HUES48 (cell line): ENCODE measurements around the gene UVRAG.

ENCODE experiments used
- H3K27ac ChIP-seq: one replicate; pipeline ENCODE4 v1.7.0; 2013; ENCODE audit warnings: low read depth, low read length, inconsistent platforms
- H3K27me3 ChIP-seq: 2 replicates; pipeline ENCODE4 v1.6.1; 2013; ENCODE audit warnings: mild to moderate bottlenecking, low read length; ENCODE audit not compliant: control insufficient read depth, insufficient read depth
- H3K36me3 ChIP-seq: 2 replicates; pipeline ENCODE4 v1.6.1; 2013; ENCODE audit warnings: low read length; ENCODE audit not compliant: control insufficient read depth, insufficient read depth
- H3K4me1 ChIP-seq: 2 replicates; pipeline ENCODE4 v1.6.1; 2013; ENCODE audit warnings: mild to moderate bottlenecking, low read length; ENCODE audit not compliant: control insufficient read depth, insufficient read depth
- H3K4me3 ChIP-seq: 2 replicates; pipeline ENCODE4 v1.5.1; 2013; ENCODE audit warnings: mild to moderate bottlenecking, low read depth, low read length
- H3K9ac ChIP-seq: 2 replicates; pipeline ENCODE4 v1.6.1; 2013; ENCODE audit warnings: mild to moderate bottlenecking, low read depth, low read length, moderate library complexity
- H3K9me3 ChIP-seq: 2 replicates; pipeline ENCODE4 v1.6.1; 2013; ENCODE audit warnings: low read length; ENCODE audit not compliant: control insufficient read depth, insufficient read depth

UVRAG gene

DNA sequence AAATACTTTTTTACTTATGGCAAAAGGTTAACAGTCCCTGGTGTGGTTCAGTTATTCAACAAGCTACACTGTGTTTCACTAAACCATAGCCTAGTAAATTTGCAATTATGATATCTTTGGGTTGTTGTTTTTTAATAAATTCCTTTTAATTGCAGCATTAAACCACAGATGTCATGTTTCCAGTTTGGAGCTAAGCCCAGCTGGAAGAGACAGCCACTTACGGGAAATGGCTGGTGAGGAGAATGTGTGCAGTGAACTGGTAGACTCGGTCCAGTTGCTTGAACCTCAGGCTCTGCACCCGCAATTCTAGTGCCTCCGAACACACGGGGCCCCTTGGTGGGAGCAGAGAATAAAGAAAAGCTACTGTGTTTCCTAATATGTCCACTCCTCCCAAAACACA, 320.5 kb downstream of the UVRAG start:
- H3K36me3 ChIP-seq, result no peaks in the 10 kb centered on the region
- H3K4me3 ChIP-seq, result no peak overlapping the region
- H3K4me1 ChIP-seq, result no peaks in the 10 kb centered on the region
- H3K9me3 ChIP-seq, result no peaks in the 10 kb centered on the region
- H3K27ac ChIP-seq, result no peak overlapping the region
- no peaks in the 10 kb centered on the region for H3K27me3 ChIP-seq
- no peak overlapping the region for H3K9ac ChIP-seq

DNA sequence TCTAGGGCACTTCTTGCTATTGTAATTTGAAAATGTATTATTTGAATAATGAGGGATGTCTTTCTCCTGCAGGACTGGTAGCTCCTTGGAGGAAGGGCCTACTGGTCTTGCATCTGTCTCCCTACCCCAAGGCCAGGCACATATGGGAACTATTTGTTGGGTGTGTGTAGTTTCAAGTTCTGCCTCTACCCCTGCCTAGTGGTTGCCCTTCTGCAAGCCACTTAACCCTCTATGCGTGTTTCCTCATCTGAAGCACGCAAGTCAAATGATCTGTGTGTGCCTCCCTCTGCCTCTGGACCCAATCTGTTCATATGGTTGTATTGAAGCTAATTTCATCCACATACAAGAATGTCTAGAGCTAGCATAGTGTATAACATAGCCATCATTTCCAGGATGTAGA, 324.3 kb downstream of the UVRAG start:
- Histone ChIP-seq H3K4me3 (no peak overlapping the region), H3K27me3 (no peaks in the 10 kb centered on the region), H3K9me3 (no peaks in the 10 kb centered on the region), H3K27ac (no peak overlapping the region), H3K36me3 (peaks cover 4% of the 10 kb centered on the region; the same call in 1 of the 2 replicates), H3K9ac (no peak overlapping the region), H3K4me1 (no peaks in the 10 kb centered on the region)

DNA sequence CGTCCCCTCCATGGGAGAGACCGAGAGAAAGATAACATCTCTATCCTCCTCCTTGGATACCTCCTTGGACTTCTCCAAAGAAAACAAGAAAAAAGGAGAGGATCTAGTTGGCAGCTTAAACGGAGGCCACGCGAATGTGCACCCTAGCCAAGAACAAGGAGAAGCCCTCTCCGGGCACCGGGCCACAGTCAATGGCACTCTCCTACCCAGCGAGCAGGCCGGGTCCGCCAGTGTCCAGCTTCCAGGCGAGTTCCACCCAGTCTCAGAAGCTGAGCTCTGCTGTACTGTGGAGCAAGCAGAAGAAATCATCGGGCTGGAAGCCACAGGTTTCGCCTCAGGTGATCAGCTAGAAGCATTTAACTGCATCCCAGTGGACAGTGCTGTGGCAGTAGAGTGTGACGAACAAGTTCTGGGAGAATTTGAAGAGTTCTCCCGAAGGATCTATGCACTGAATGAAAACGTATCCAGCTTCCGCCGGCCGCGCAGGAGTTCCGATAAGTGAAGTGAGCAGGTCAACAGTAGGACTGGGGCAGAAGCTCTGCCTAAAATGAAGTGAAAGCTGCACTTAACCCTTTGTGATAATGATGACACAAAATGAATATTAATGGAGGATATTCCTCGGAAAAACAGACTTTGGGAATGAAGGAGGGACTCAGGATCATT, 326.0 kb downstream of the UVRAG start:
- Histone ChIP-seq H3K36me3 (peaks cover 4% of the 10 kb centered on the region; the same call in 1 of the 2 replicates), H3K27me3 (no peaks in the 10 kb centered on the region), H3K9ac (no peak overlapping the region), H3K4me3 (no peak overlapping the region), H3K9me3 (no peaks in the 10 kb centered on the region), H3K4me1 (no peaks in the 10 kb centered on the region), H3K27ac (no peak overlapping the region)

DNA sequence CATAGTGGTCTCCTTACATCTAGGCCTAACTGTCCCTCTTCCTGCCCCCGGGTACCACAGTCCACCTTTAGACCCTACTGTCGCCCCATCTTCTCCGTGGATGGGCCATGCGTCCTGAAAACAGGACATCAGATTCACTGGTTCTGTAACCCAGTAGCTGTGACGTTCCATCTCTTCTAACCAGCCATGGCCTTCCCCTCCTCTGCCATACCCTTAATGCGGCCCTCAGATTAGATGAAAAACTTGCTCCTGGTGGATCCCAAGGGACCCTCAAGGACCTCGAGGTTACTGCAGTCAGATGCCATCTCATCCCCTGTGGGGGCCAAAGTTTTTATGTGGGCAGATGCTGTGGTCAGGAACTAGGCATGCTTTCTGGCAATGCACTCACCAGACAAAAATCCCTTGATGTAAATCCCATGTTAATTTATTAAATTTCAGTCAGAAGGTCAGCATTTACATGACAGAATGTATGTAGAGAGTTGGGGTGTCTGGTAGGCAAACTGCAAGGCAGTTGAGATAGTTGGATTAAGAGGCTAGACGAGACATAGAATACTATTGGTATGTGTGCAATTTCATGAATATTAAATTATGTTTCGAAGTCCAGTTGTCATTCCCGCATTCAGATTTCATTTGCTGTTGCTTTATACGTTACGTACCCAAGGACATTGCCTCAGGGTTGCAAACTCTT, 327.0 kb downstream of the UVRAG start:
- H3K27me3 ChIP-seq, result no peaks in the 10 kb centered on the region
- no peak overlapping the region for H3K4me3 ChIP-seq
- H3K27ac ChIP-seq, result no peak overlapping the region
- H3K9ac ChIP-seq, result no peak overlapping the region
- H3K4me1 ChIP-seq, result no peaks in the 10 kb centered on the region
- H3K36me3 ChIP-seq, result peaks cover 4% of the 10 kb centered on the region; the same call in 1 of the 2 replicates
- H3K9me3 ChIP-seq, result no peaks in the 10 kb centered on the region

DNA sequence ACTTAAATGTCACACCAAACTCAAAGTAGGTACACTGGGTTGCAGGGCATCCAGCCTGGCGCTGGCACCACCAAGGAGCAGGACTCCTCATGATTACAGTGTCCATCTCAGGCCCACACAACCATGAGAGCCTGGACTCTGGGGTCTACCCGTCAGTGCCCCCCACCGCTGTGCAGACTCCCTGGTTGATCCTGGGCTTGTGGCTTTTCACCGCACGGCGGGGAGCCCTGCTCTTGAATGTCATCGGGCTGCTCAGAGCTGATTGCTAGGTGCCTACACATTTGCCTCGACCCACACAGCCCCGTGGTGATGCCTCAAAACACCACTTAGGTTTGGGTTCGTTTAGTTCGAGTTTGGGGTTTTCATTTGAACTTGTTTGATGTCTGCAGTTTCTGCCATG, 328.3 kb downstream of the UVRAG start:
- H3K9me3 ChIP-seq, result no peaks in the 10 kb centered on the region

DNA sequence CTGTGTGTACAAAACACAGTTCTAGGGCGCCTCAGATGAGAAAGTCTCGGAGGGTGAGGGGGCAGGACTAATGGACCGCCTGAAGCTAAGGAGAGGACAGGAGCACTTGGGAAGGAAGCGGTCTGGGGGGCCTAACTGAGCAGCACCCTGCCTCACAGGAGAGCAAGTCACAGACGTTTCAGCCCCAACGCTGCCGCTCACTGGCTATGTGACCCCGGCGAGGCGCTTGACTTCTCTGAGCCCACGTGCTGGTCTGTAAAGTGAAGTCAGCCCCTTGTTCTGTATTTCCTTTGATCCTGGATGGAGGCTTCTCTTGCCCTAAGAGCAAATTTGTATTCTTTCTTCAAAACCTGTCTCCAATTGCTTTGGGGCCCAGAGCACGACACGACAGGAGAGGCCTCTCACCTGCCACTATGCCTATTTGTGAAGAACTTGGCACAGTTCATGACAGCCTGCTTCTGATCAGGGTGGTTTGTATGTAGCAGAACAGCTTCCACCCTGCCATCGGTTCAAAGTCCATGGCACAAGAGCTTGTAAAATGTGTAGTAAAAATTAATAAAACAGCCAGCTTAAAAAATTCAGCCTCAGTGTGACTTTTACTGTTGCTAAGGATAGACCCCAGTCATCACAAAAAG, 332.2 kb downstream of the UVRAG start:
- no peak overlapping the region for H3K4me3 ChIP-seq
- H3K9me3 ChIP-seq, result no peaks in the 10 kb centered on the region
- no peak overlapping the region for H3K9ac ChIP-seq
- peaks cover 10% of the 10 kb centered on the region for H3K27me3 ChIP-seq
- no peaks in the 10 kb centered on the region for H3K4me1 ChIP-seq
- no peak overlapping the region for H3K27ac ChIP-seq
- no peaks in the 10 kb centered on the region; the same call in 1 of the 2 replicates for H3K36me3 ChIP-seq

More for the DNA sequence above, 328.3 kb downstream of the UVRAG start:
- no peaks in the 10 kb centered on the region for H3K27me3 ChIP-seq
- no peak overlapping the region for H3K4me3 ChIP-seq
- no peaks in the 10 kb centered on the region for H3K4me1 ChIP-seq
- peaks cover 4% of the 10 kb centered on the region; the same call in 1 of the 2 replicates for H3K36me3 ChIP-seq
- H3K9ac ChIP-seq, result no peak overlapping the region
- no peak overlapping the region for H3K27ac ChIP-seq

DNA sequence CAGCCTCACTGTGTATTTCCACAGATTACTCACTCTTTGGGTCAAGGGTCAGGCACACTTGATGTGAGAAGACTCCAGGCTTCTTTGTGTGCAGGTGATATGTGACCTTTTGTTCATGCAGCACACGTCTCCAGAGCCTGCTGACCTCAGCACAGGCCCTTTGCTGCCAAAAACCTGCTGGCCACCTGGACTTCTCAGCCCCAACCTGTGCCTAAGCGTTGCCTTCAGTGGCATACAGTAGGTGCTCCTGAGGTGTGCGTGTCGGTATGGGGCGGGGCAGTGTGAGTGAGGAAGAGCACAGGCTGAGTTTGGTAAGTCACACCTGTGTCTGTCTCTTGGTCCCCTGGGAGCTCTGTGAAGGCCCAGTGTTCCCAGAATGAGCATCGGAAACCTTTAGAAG, 333.2 kb downstream of the UVRAG start:
- Histone ChIP-seq H3K4me1 (peaks cover 3% of the 10 kb centered on the region), H3K27me3 (peaks cover 16% of the 10 kb centered on the region), H3K9ac (no peak overlapping the region), H3K27ac (no peak overlapping the region), H3K4me3 (no peak overlapping the region), H3K36me3 (no peaks in the 10 kb centered on the region), H3K9me3 (no peaks in the 10 kb centered on the region)

DNA sequence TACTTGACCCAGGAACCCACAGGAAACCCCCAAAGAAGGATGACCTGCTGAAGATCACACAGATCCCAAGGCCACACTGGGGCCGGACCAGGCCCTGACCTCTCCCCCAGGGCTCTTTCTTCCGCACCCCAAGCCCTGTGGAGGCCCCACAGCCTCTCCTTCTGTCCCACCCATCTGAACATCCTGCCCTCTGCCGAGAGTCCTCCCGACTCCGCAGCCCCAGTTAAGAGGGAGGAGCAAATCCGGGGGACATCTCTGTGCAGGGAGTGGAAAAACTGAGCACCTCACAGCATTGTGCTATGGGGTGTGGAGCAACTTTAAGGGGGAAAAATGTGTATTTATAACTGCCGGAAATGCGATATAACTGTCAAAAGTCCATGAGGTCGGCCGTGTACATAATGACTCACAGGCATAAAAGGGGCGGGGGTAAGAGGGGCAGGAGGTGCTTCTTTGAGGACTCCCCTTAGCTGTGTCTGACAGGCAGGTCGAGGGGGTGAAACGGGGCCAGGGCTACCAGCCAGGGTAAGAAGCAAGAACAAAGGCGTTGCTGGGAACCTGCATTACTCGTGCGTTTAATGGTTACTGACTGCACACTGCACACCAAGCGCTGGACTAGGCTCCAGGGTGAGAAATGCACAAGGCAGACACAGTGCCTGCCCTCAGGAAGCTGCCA, 334.1 kb downstream of the UVRAG start:
- Histone ChIP-seq H3K27ac (no peak overlapping the region), H3K4me1 (peaks cover 3% of the 10 kb centered on the region), H3K4me3 (no peak overlapping the region), H3K36me3 (no peaks in the 10 kb centered on the region), H3K9me3 (no peaks in the 10 kb centered on the region), H3K27me3 (peaks cover 23% of the 10 kb centered on the region), H3K9ac (no peak overlapping the region)

DNA sequence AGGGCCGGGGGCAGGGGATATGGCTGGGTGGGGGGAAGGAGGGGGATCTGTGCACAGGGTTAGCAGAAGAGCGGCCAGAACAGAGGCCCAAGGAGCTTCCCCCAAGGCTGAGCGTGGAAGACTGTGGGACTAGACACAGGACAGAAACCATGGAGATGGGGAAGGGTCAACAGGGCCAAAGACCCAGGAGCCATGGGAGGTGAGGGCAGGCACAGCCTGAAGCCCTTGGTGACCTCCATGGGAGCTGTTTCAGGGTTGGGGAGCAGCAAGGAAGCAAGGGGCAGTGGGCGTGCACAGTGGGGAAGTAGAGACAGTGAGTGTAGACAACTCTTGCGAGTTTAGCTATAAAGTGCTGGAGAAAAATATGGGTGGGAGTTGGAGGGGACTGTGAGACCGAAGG, 334.7 kb downstream of the UVRAG start:
- H3K36me3 ChIP-seq, result no peaks in the 10 kb centered on the region
- no peaks in the 10 kb centered on the region for H3K9me3 ChIP-seq
- H3K9ac ChIP-seq, result no peak overlapping the region
- H3K4me1 ChIP-seq, result peaks cover 3% of the 10 kb centered on the region
- peaks cover 23% of the 10 kb centered on the region for H3K27me3 ChIP-seq
- no peak overlapping the region for H3K27ac ChIP-seq
- no peak overlapping the region for H3K4me3 ChIP-seq

DNA sequence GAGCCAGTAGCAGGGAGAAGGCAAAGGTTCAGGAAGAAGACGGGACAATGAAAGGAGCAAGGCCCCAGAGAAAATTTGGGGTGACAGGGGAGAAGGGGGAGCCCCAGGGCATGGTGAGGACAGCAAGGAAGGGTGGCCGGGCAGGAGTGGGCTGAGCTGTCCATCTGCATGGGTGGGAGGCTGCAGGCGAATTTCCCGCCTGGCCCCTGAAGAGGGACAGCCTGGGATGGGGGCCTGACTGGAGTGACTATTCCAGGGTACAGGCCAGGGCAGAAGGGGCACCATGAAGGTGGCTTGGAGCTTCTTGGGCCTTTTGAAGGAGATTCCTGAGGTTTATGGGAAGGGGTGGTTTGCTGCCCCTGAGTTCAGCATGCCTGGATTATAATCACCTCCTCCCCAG, 335.1 kb downstream of the UVRAG start:
- H3K4me1 ChIP-seq, result peaks cover 3% of the 10 kb centered on the region
- H3K36me3 ChIP-seq, result no peaks in the 10 kb centered on the region
- H3K9me3 ChIP-seq, result no peaks in the 10 kb centered on the region
- peaks cover 23% of the 10 kb centered on the region for H3K27me3 ChIP-seq
- no peak overlapping the region for H3K4me3 ChIP-seq
- no peak overlapping the region for H3K9ac ChIP-seq
- H3K27ac ChIP-seq, result no peak overlapping the region
